22Rv1 (cell line): ENCODE measurements around the gene FAM83F.

ENCODE experiments used
- H3K27ac ChIP-seq: fragments of 450-650 bp; 2 replicates; pipeline ENCODE4 v1.5.1; 2017
- ZFX ChIP-seq: fragments of 450-650 bp; IDR thresholded peaks from 2 replicates; pipeline ENCODE4 v1.6.1; 2017; ENCODE audit warnings: antibody characterized with exemption, borderline replicate concordance
- TF ChIP-seq, protein P1 (sequence below): fragments of 450-650 bp; IDR thresholded peaks from 2 replicates; pipeline ENCODE4 v1.5.1; 2017; ENCODE audit warnings: mild to moderate bottlenecking

FAM83F gene

GRCh38 chr22:40076702-40077645 lies 82.2 kb downstream of the FAM83F start:
- no peak overlapping the region for H3K27ac ChIP-seq
- TF ChIP-seq, protein P1, sequence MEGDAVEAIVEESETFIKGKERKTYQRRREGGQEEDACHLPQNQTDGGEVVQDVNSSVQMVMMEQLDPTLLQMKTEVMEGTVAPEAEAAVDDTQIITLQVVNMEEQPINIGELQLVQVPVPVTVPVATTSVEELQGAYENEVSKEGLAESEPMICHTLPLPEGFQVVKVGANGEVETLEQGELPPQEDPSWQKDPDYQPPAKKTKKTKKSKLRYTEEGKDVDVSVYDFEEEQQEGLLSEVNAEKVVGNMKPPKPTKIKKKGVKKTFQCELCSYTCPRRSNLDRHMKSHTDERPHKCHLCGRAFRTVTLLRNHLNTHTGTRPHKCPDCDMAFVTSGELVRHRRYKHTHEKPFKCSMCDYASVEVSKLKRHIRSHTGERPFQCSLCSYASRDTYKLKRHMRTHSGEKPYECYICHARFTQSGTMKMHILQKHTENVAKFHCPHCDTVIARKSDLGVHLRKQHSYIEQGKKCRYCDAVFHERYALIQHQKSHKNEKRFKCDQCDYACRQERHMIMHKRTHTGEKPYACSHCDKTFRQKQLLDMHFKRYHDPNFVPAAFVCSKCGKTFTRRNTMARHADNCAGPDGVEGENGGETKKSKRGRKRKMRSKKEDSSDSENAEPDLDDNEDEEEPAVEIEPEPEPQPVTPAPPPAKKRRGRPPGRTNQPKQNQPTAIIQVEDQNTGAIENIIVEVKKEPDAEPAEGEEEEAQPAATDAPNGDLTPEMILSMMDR = no peak
- TF ChIP-seq ZFX = no peak

- no peak overlapping the region for H3K27ac ChIP-seq
- no peak for TF ChIP-seq ZFX
These were observed 82.9 kb downstream of the FAM83F start for GRCh38 chr22:40077646-40078016.

DNA sequence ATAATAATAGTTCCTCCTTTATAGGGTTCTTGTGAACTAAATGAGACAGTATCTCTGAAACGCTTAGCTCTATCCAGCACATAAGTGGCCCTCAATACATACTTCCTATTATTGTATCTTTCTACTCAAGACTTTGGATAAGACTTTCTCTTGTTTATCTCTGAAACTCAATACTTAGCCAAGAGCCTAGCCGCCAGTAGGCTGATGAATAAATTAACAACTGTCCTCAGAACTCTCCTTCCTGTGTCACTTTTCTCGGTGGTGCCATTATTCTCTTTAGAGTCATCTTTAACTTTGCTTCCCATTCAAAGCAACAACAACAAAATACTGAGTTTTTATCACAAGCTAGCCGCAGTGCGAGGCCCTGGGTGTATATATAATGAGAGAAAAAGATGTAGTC lies 86.9 kb downstream of the FAM83F start:
- TF ChIP-seq, protein P1 = no peak
- TF ChIP-seq ZFX = no peak
- no peak overlapping the region for H3K27ac ChIP-seq

GRCh38 chr22:40082184-40082583 lies 87.4 kb downstream of the FAM83F start:
- TF ChIP-seq ZFX = no peak
- TF ChIP-seq, protein P1 = no peak
- no peak overlapping the region for H3K27ac ChIP-seq

DNA sequence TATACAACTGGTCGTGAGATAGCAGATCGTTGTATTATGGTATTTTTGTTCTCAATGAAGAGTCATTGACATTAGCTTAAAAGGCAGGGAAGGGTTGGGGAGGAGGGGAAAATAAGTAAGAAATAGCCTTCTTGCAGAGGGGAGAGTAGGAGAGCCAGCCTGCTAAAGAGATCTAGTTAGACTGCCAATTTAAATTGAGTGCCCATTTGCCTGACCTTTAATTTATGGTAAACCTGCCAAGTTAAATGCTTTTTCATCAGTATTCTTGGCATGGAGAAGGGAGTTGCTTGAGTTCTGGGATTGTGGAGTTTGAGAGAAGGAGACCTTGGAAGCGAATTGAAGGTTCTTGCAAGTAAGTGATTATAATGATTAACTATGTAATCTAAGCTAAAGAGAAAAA lies 89.0 kb downstream of the FAM83F start:
- no peak for TF ChIP-seq ZFX
- TF ChIP-seq, protein P1 = no peak
- H3K27ac ChIP-seq = no peak overlapping the region

DNA sequence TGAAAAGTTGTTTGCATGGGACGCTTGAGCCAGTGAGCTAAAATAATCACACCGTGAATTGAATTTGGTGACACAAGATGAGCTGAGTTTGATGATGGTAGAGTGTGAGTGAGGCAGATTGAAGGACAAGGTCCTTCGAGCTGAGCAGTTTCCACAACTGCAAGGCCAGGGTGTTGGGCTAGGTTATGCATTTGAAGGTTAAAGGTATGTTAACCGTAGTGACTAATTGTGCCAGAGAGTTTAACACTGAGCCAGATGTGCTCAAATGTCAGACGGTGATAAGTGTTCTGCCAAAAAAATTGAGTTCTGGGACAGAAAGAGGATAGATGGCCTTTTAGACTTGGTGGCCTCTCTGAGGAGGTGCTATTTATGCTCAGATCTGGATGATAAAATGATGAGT lies 89.5 kb downstream of the FAM83F start:
- no peak overlapping the region for H3K27ac ChIP-seq
- TF ChIP-seq ZFX = no peak
- TF ChIP-seq, protein P1 = no peak

DNA sequence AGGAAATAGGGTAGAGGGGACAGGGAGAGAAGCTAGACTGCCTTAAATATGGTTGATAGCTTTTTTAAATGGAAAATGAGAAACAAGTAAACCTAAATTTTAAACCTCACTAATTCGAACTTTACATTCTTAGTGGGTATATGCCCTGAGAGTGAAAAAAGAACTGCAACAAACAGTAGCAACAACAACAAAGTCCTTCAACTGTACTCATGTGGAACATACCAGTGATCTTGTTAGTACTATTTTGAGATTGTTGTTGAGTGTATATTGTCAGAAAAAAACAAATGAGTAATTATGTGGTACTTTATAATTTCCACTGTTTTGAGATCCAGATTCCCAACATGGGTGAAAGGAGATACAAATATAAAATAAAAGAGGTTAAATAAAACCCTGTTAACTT lies 94.1 kb downstream of the FAM83F start:
- no peak overlapping the region for H3K27ac ChIP-seq
- no peak for TF ChIP-seq ZFX
- TF ChIP-seq, protein P1 = no peak
